A673 (cell line): Measurements from ENCODE around the gene FES. TPM values are rescaled to one million over a fixed set of nuclear protein-coding genes. Genes with fewer than 3 reads are reported as not detected.

Experiments
- BruUV-seq: library from RNA; stranded (reverse); fragments of 400-500 nt; replicated peaks from 2 replicates; lab custom pipeline; 2021; lab: Mats Ljungman, UMichigan
- CTCF ChIA-PET: fragments of 300-600 bp; sonication (Branson Sonifier 250); formaldehyde crosslinking; loops from one replicate; lab custom pipeline; 2022; ENCODE audit warnings: antibody characterized with exemption; lab: Charles Lee
- POLR2A ChIA-PET: fragments of 300-600 bp; sonication (Branson Sonifier 250); formaldehyde crosslinking; loops from one replicate; lab custom pipeline; 2022; ENCODE audit warnings: antibody characterized with exemption; ENCODE audit not compliant: low non-redundant PET; lab: Charles Lee
- DNase-seq: peaks from one replicate; pipeline ENCODE4 v3.0.0-alpha.2; 2015; ENCODE audit warnings: low spot score
- H3K27ac ChIP-seq: fragments of 200-600 bp; sonication (generic); 2 replicates; pipeline ENCODE4 v1.5.1; 2016; ENCODE audit warnings: mixed run types, low read depth, mild to moderate bottlenecking, mixed read lengths, antibody characterized with exemption, low read length; ENCODE audit not compliant: poor library complexity, severe bottlenecking
- H3K27me3 ChIP-seq: fragments of 200-600 bp; sonication (generic); replicated peaks from 2 replicates; pipeline ENCODE4 v1.6.1; 2017; ENCODE audit warnings: mixed run types, low read depth, mild to moderate bottlenecking, mixed read lengths, antibody characterized with exemption, low read length; ENCODE audit not compliant: insufficient read depth, poor library complexity
- H3K36me3 ChIP-seq: fragments of 200-600 bp; sonication (generic); 2 replicates; pipeline ENCODE4 v1.6.1; 2016; ENCODE audit warnings: mixed run types, mild to moderate bottlenecking, mixed read lengths, antibody characterized with exemption, low read length; ENCODE audit not compliant: insufficient read depth, poor library complexity, severe bottlenecking
- H3K4me1 ChIP-seq: fragments of 200-600 bp; sonication (generic); 2 replicates; pipeline ENCODE4 v1.6.1; 2017; ENCODE audit warnings: mixed run types, mild to moderate bottlenecking, mixed read lengths, antibody characterized with exemption, low read length; ENCODE audit not compliant: insufficient read depth, poor library complexity, severe bottlenecking
- H3K4me3 ChIP-seq: fragments of 200-600 bp; sonication (generic); 2 replicates; pipeline ENCODE4 v1.5.1; 2016; ENCODE audit warnings: low read depth, mixed run types, mild to moderate bottlenecking, mixed read lengths, low read length; ENCODE audit not compliant: poor library complexity, severe bottlenecking
- H3K9me3 ChIP-seq: fragments of 200-600 bp; sonication (generic); 2 replicates; pipeline ENCODE4 v1.6.1; 2016; ENCODE audit warnings: mixed run types, low read depth, mild to moderate bottlenecking, mixed read lengths, antibody characterized with exemption, low read length; ENCODE audit not compliant: poor library complexity, severe bottlenecking
- CTCF ChIP-seq: fragments of 300-800, 200-600 bp; sonication (generic); conservative IDR thresholded peaks from 2 replicates; pipeline ENCODE4 v1.5.1; 2017; ENCODE audit warnings: low read depth, mild to moderate bottlenecking, antibody characterized with exemption, low read length, moderate library complexity, mixed read lengths
- EZH2 ChIP-seq: fragments of 200-600 bp; sonication (generic); IDR thresholded peaks from 2 replicates; pipeline ENCODE4 v1.6.1; 2017; ENCODE audit warnings: borderline replicate concordance, low read depth, mild to moderate bottlenecking, mixed read lengths, antibody characterized with exemption, low read length; ENCODE audit not compliant: poor library complexity, severe bottlenecking
- intact Hi-C: fragments of 100-400 bp; cut with micrococcal nuclease; formaldehyde crosslinking; loops from one replicate; pipeline ENCODE4 v1.10.0; 2022; ENCODE audit not compliant: unreplicated experiment
- total RNA-seq: library from RNA; stranded (reverse); gene quantifications from 2 replicates; pipeline ENCODE4 v1.2.3, GENCODE V29; 2021

Gene FES
- total RNA-seq, 1 experiment from 2014 or later, result 3.8 TPM

DNA sequence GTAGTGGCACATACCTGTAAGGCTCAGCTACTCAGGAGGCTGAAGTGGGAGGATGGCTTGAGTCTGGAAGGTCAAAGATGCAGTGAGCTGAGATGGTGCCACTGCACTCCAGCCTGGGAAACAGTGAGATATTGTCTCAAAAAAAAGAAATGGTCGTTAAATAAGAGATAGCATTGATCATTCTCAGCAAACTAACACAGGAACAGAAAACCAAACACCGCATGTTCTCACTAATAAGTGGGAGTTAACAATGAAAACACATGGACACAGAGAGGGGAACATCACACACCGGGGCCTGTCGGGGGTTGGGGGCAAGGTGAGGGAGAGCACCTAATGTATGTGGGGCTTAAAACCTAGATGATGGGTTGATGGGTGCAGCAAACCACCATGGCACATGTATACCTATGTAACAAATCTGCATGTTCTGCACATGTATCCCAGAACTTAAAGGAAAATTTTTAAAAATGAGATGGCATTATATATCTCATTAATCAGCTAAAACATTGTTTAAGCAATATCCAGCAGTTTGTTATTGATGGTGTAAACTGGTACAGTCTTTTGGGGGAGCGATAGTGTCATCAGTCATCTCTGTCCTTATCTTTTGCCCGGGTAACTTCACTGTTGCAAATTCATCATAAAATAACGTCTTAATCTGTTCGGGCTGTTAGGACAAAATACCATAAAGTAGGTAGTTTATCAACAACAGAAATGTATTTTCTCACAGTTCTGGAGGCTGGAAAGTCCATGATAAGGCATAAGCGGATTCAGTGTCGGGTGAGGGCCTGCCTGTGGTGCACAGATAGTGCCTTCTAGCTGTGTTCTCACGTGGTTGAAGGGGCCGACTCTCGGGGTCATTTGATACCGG, 17.1 kb downstream of the FES start:
- H3K27ac ChIP-seq, result peak overlapping the region; percentile 84
- POLR2A ChIA-PET, result interaction anchor here (0.5 kb wide), 1 partner anchor 479 kb away, joined by 4 read pairs; no protein-coding TSS in a partner anchor

DNA sequence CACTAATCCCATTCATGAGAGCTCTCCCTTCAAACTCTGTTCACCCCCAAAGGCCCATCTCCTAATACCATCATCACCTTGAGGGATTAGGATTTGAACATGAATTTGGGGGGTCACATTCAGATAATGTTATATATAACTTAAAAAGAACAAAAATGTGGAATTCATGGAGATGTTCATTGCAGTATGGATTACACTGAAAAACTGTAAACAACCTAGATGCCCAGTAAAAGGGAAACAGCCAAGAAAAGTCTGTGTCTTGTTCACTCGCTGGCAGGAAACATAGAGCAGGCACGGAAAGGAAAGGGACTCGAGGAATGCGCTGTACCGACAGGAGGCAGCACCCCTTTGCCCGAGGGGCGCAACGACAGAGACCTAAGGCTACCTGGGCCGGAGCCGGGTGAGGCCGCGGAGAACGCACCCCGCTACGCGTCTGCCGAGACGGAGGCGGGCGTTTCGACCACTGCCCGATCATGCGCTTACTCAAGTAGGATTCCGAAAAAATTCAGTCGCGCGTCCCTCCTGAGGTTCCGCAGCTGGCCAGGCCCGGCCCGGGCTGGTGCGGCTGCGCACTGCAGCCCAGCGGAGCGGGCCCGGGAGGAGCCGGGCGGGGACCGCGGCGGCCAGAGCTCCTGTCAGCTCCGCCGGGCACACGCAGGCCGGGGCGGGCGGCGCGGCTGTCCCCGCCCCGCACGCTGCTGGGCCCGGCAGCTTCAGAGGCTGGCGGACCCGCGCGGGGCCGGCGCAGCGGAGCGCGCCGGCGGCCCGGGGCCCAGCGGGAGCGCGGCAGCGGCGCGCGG, 17.9 kb downstream of the FES start:
- Histone ChIP-seq H3K4me1 (peaks cover 10% of the 10 kb centered on the region), H3K9me3 (no peaks in the 10 kb centered on the region), H3K27me3 (no peaks in the 10 kb centered on the region), H3K36me3 (peaks cover 25% of the 10 kb centered on the region), H3K27ac (peak overlapping the region; percentile 84), H3K4me3 (peak overlapping the region; percentile 69)
- DNase-seq, result peak; percentile 88
- intact Hi-C loops, result loop anchor here (2.0 to 10.0 kb wide), 2 partner anchors 29 to 373 kb away; no protein-coding TSS in a partner anchor
- ChIA-PET CTCF (interaction anchor here (0.5 to 2.0 kb wide), 4 partner anchors 30 to 975 kb away, joined by 3 to 9 read pairs (median 6); partner anchors contain the start of gene HDDC3), POLR2A (interaction anchor here (0.8 kb wide), 1 partner anchor 63 kb away, joined by 8 read pairs; no protein-coding TSS in a partner anchor)
- no TSS peak for BruUV-seq
- TF ChIP-seq CTCF (peak; percentile 80), EZH2 (no peak)

More for the DNA sequence above, 17.1 kb downstream of the FES start:
- Histone ChIP-seq H3K4me1 (peaks cover 10% of the 10 kb centered on the region), H3K9me3 (no peaks in the 10 kb centered on the region), H3K36me3 (peaks cover 16% of the 10 kb centered on the region), H3K27me3 (no peaks in the 10 kb centered on the region), H3K4me3 (peak overlapping the region; percentile 69)
- intact Hi-C loops, result loop anchor here (2.0 to 10.0 kb wide), 2 partner anchors 29 to 373 kb away; no protein-coding TSS in a partner anchor
- no peak for DNase-seq
- CTCF ChIA-PET, result interaction anchor here (0.6 to 2.0 kb wide), 2 partner anchors 31 to 975 kb away, joined by 3 to 9 read pairs; partner anchors contain the start of gene HDDC3
- TF ChIP-seq EZH2 (no peak), CTCF (no peak)
- TSS peak; percentile 58 for BruUV-seq
